Stimulated activated naive CD8-positive, alpha-beta T cell treated with anti-CD3 and anti-CD28 coated beads, Interleukin-15, Interleukin-2, amounts not matched to agents 100 U/mL and 50 U/mL, for 24 hours (primary cell): Measurements from ENCODE around the gene ADAP2.
"Not testable (repeated sequence)": the region's sequence is repeated elsewhere in the genome, so short reads cannot be mapped to it uniquely, and the experiment has no call there.

Experiments
- ATAC-seq: fragments of 150-1000 bp; cut with Tn5 transposase; one replicate; pipeline ENCODE4 v1.10.0; 2021
- DNase-seq: peaks from one replicate; pipeline ENCODE4 v3.0.0; 2021

ADAP2 gene

DNA sequence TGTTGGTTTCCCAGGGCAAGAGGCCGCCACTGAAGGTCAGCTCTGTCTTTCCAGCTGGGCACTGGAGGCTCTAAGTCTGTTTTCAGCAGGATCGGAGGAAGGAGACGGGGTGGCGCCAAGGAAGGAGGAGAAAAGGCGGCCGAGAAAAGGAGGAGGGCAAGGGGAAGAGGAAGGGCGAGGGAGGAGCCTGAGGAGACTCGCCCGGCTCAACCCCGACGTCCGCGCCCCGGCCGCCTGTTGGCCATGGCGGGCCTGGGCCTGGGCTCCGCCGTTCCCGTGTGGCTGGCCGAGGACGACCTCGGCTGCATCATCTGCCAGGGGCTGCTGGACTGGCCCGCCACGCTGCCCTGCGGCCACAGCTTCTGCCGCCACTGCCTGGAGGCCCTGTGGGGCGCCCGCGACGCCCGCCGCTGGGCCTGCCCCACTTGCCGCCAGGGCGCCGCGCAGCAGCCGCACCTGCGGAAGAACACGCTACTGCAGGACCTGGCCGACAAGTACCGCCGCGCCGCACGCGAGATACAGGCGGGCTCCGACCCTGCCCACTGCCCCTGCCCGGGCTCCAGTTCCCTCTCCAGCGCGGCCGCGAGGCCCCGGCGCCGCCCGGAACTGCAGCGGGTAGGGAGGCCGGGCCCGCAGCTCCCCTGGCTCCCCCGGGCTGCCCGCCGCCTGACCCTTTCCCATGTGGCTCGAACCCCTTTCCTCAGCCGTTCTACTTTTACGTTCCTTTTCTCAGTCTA, 49.3 kb downstream of the ADAP2 start, which contains the start of gene RNF135:
TSS of gene RNF135 (plus strand) at position 209 of the 737 bp plus-strand sequence. CDS start at position 244, 35 bp downstream.
- DNase-seq (peak; percentile 68), ATAC-seq (peak; percentile 84)

GRCh38 chr17:30975042-30975820, 53.5 kb downstream of the ADAP2 start:
- ATAC-seq (no peak), DNase-seq (no peak)

DNA sequence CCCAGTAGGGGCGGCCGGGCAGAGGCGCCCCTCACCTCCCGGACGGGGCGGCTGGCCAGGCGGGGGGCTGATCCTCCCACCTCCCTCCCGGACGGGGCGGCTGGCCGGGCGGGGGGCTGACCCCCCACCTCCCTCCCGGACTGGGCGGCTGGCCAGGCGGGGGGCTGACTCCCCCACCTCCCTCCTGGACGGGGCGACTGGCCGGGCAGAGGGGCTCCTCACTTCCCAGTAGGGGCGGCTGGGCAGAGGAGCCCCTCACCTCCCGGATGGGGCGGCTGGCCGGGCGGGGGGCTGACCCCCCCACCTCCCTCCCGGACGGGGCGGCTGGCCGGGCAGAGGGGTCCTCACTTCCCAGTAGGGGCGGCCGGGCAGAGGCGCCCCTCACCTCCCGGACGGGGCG, 58.2 kb downstream of the ADAP2 start:
- not testable (repeated sequence) for DNase-seq, ATAC-seq

- DNase-seq (no peak), ATAC-seq (peak; percentile 36)
These were observed 60.1 kb downstream of the ADAP2 start for GRCh38 chr17:30981531-30982519.

- ATAC-seq (no peak), DNase-seq (no peak)
These were observed 61.1 kb downstream of the ADAP2 start for GRCh38 chr17:30982855-30983254.

DNA sequence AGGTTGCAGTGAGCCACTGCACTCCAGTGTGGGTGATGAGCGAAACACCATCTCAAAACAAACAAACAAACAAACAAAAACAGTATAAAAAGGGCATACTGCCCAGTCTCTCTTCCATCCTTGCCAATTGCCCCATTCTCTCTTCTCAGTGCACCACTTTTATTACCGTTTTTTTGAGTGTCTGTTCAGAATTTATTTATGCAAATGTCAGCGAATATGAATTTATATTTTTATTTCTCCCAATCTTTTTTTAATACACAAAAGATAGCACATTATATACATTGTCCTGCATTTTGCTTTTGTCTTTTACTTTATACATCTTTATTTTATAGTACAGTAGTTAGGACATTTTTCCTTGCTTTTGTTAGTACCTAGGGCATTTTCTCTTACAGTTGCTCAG, 68.7 kb downstream of the ADAP2 start:
- DNase-seq (no peak), ATAC-seq (no peak)

GRCh38 chr17:30992551-30992950, 70.8 kb downstream of the ADAP2 start:
- DNase-seq (no peak), ATAC-seq (no peak)

- ATAC-seq = no peak
- no peak for DNase-seq
These were observed 73.6 kb downstream of the ADAP2 start for GRCh38 chr17:30995347-30995746.

DNA sequence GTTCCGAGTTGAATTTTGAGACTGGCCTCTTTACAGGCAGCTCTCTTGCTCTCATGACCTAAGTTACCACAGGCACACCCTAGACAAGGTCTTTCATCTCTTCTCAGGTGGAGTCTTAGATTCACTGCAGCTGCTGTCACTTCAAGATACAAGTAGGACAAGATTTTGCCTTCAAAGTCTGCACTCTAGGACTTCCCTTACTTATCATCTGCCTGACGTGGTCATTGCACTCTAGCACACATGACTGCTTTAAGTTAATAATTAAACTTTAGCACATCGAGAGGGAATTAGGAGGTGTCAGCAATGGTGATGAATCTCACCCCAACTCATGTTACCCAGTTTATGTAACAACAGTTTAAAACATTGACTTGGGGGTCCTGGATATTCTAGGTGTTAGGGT, 74.7 kb downstream of the ADAP2 start:
- DNase-seq (no peak), ATAC-seq (no peak)

DNA sequence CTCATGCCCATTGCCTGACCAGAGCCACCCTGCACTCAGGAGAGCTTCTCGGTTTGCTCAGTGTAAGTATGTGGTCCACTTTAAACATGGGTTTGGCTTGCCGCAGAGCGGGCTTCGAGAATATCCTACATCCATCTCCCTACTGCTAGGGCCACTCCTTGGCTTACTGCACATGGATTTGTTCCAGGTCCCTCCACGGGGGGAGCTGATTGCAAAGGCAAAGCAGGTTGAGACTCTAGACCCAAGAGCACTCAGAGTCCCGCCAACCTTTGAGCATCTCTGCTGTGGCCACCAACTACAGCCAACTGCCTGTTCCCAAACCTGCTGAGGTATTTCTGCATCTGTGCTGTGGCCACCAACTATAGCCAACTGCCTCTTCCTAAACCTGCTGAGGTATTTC, 75.5 kb downstream of the ADAP2 start:
- ATAC-seq = no peak
- no peak for DNase-seq

DNA sequence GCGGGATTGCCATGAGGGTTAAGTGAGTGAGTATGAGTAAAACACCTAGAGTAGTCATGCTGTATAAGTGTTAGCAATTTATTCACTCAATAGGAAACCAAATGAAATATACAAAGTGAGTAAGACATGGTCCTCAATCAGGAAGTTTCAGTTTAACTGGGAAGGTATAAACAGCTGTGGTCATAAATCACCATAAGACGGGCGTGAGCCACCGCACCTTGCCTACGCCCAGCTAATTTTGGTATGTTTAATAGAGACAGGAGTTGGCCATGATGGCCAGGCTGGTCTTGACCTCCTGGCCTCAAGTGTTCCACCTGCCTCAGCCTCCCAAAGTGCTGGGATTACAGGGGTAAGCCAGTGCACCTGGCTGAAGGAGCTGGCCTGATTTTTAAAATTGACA, 76.1 kb downstream of the ADAP2 start:
- no peak for DNase-seq
- ATAC-seq = no peak

- ATAC-seq (no peak), DNase-seq (no peak)
These were observed 80.3 kb downstream of the ADAP2 start for GRCh38 chr17:31002047-31002446.

- DNase-seq (no peak), ATAC-seq (no peak)
These were observed 81.6 kb downstream of the ADAP2 start for GRCh38 chr17:31003225-31003866.

GRCh38 chr17:31004160-31004559, 82.4 kb downstream of the ADAP2 start:
- no peak for ATAC-seq
- DNase-seq = no peak

GRCh38 chr17:31007695-31008373, 86.1 kb downstream of the ADAP2 start:
- no peak for ATAC-seq
- no peak for DNase-seq

- ATAC-seq (peak; percentile 87), DNase-seq (peak; percentile 59)
These were observed 86.8 kb downstream of the ADAP2 start for GRCh38 chr17:31008374-31009041.
